ENCODE measurements around the gene ITPR2.
A peak's percentile ranks its signal among the peaks of the same experiment; 100 is the strongest.
"Not testable (repeated sequence)": the region's sequence is repeated elsewhere in the genome, so short reads cannot be mapped to it uniquely, and the experiment has no call there.

ITPR2 gene

GRCh38 chr12:26839512-26839911, 6.5 kb upstream of the ITPR2 start:
- H3K4me3 ChIP-seq (ENCODE audit: low read depth, low read length) = no peak overlapping the region
- TF ChIP-seq CTCF (IDR thresholded peaks at IDR 0.05; ENCODE audit: borderline replicate concordance, insufficient read depth, low read depth, low read length) = no peak

- H3K4me3 ChIP-seq (ENCODE audit: low read depth, low read length) = no peak overlapping the region
- TF ChIP-seq CTCF (IDR thresholded peaks at IDR 0.05; ENCODE audit: borderline replicate concordance, insufficient read depth, low read depth, low read length) = no peak
Observed at GRCh38 chr12:26838888-26839416, 6.0 kb upstream of the ITPR2 start.

GRCh38 chr12:26836201-26836600, 3.2 kb upstream of the ITPR2 start:
- H3K4me3 ChIP-seq (ENCODE audit: low read depth, low read length) = no peak overlapping the region
- TF ChIP-seq CTCF (IDR thresholded peaks at IDR 0.05; ENCODE audit: borderline replicate concordance, insufficient read depth, low read depth, low read length) = no peak

- H3K4me3 ChIP-seq (ENCODE audit: low read depth, low read length) = not testable (repeated sequence)
Observed at GRCh38 chr12:26834503-26835060, 1.6 kb upstream of the ITPR2 start.

GRCh38 chr12:26833743-26834490, 923 bp upstream of the ITPR2 start:
- no peak for TF ChIP-seq CTCF (IDR thresholded peaks at IDR 0.05; ENCODE audit: borderline replicate concordance, insufficient read depth, low read depth, low read length)
- peak overlapping the region; percentile 50 for H3K4me3 ChIP-seq (ENCODE audit: low read depth, low read length)

DNA sequence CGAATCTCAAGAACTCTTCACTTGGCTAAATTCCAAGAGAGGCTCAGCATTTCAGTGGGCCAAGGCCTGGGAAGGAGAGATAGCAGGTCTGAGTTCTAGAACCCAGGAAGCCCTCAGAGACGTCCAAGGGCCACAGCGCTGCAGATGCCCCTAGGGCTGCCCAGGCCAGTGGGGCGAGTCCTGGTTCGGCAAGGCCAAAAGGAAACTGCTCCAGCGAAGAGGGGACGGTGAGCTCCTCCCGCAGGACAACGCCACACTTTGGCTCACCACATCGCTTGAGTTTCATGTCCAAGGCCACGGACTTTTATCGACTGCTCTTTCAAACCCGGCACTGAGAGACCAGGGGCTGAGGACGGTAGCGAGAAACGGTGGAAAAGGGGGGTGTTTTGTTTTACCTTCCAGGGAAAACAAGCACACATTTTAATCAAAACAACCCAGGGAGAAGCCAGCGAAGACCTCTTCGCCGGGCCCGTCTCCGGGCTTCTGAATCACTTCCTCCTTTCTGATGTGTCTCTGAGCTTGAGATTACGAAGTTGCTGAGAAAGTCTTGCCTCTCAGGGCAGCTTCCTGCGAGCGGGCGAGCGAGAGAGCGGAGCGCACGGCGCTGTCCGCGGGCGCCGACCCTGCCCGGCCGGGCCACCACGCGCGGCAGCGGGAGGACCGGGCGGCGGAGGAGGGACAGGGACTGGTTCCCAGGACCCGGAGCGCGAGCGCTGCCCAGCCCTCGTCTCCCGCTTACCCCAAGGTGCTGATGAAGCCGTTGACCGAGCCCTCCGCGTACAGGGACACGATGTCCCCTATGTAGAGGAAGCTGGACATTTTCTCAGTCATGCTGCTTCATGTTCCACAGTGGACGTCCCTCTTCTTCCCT, 808 bp downstream of the ITPR2 start:
- peak overlapping the region; percentile 77 for H3K4me3 ChIP-seq (ENCODE audit: low read depth, low read length)
- no peak for TF ChIP-seq CTCF (IDR thresholded peaks at IDR 0.05; ENCODE audit: borderline replicate concordance, insufficient read depth, low read depth, low read length)

DNA sequence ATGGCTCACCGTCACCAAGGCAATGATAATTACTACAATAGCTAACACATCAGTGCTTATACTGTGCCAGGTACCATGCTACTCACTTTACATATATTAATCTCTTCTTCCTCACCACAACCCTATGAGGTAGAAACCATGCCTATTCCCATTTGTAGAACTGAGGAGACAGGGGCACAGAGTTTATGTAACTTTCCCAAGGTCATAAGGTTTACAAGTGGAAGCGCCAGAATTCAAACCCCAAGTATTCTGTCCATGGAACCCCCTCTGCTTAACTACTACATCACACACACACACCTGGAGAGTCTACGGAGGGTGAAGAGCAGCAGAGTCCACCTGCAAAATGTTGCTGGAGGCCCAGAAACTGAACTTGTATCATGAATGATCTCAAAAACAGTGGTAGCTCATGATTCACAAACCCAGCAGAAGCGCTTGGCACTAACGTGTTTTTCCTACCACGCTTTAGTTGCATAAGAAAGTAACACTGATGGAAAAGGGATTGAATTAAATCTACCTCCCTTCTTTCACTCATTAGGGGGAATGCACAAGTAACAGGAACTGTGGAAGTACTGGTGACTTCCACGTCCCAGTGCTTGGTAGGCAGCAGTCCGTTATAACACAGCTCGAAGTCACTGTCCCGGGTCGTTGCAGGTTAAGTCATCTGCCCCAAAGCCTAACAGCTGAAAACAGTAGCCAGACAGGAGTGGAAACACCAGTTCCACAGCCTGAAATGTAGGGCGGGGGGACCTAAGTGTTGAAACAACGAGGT, 2.0 kb downstream of the ITPR2 start:
- TF ChIP-seq CTCF (IDR thresholded peaks at IDR 0.05; ENCODE audit: borderline replicate concordance, insufficient read depth, low read depth, low read length) = no peak
- H3K4me3 ChIP-seq (ENCODE audit: low read depth, low read length) = no peak overlapping the region

Measured in GM12875 (cell line).